ENCODE data around the gene EDAR. TPM values are rescaled to one million over a fixed set of nuclear protein-coding genes. Genes with fewer than 3 reads are reported as not detected.

Gene EDAR
- total and polyA plus RNA-seq, 2 of the 4 experiments (the other 2 are of a cell fraction) = not detected

- no peak for TF ChIP-seq NFE2L2 (IDR thresholded peaks at IDR 0.05; ENCODE audit: low read depth, low read length)
Observed at GRCh38 chr2:108926561-108927380, 62.2 kb downstream of the EDAR start (continued).

GRCh38 chr2:108925735-108926134 is 63.3 kb downstream of the EDAR start:
- Histone ChIP-seq H3K36me3 (ENCODE audit: control insufficient read depth, insufficient read depth, low read length) (no peaks in the 10 kb centered on the region), H3K4ac (ENCODE audit: low read depth, low read length) (no peak overlapping the region), H4K20me1 (ENCODE audit: insufficient read depth, low read length) (peaks cover 6% of the 10 kb centered on the region; the same call in 1 of the 2 replicates), H4K8ac (ENCODE audit: low read depth in 2 of 2, low read length in 2 of 2) (no peak overlapping the region), H2AK9ac (replicated peaks; ENCODE audit: low read depth, low read length, poor library complexity) (no peak overlapping the region), H3K9me3 (ENCODE audit: control insufficient read depth, insufficient read depth, low read length) (no peaks in the 10 kb centered on the region), H3K4me2 (ENCODE audit: low read depth, low read length) (no peak overlapping the region), H3K23ac (ENCODE audit: low read depth, low read length) (no peak overlapping the region), H2BK5ac (ENCODE audit: low read depth, low read length, poor library complexity, severe bottlenecking) (no peak overlapping the region), H3K4me3 (ENCODE audit: insufficient read depth, low read depth, low read length) (no peak overlapping the region), H3K27ac (ENCODE audit: insufficient read depth, low read length) (no peak overlapping the region), H3K56ac (ENCODE audit: extremely low read depth, insufficient read depth, low read length) (no peak overlapping the region), H3K27me3 (ENCODE audit: control insufficient read depth, insufficient read depth, low read length) (peaks cover 82% of the 10 kb centered on the region), H4K91ac (ENCODE audit: insufficient read depth, low read depth, low read length) (no peak overlapping the region), H2BK120ac (ENCODE audit: low read depth, low read length) (no peak overlapping the region), H2BK20ac (ENCODE audit: low read depth, low read length) (no peak overlapping the region), H2AK5ac (ENCODE audit: low read depth, low read length) (no peak overlapping the region), H3K14ac (replicated peaks; ENCODE audit: low read depth, low read length) (no peak overlapping the region), H3K4me1 (ENCODE audit: control insufficient read depth, insufficient read depth, low read length) (no peaks in the 10 kb centered on the region), H3K9me1 (ENCODE audit: insufficient read depth, low read length) (0 out of 2 replicates have a peak, but pooled peaks cover 3% of the 10 kb centered on the region), H2AFZ (replicated peaks; ENCODE audit: low read length, poor library complexity) (no peak overlapping the region), H3K9ac (ENCODE audit: low read depth, low read length) (no peak overlapping the region), H3K79me1 (ENCODE audit: low read depth in 1 of 2, low read length in 2 of 2) (no peaks in the 10 kb centered on the region), H2BK15ac (ENCODE audit: low read depth, low read length) (no peak overlapping the region), H4K5ac (ENCODE audit: low read depth, low read length) (no peak overlapping the region), H3K18ac (ENCODE audit: low read depth, low read length) (no peak overlapping the region)
- TF ChIP-seq USF2 (IDR thresholded peaks at IDR 0.05; ENCODE audit: low read depth, low read length) = no peak
- TF ChIP-seq BHLHE40 (IDR thresholded peaks at IDR 0.05; ENCODE audit: low read depth, low read length) = no peak
- no peak for TF ChIP-seq RFX5 (IDR thresholded peaks at IDR 0.05; ENCODE audit: low read depth, low read length)
- TF ChIP-seq FOS (IDR thresholded peaks at IDR 0.05; ENCODE audit: low read depth, low read length) = no peak
- TF ChIP-seq SMC3 (IDR thresholded peaks at IDR 0.05; ENCODE audit: low read depth, low read length) = no peak
- TF ChIP-seq CEBPB (IDR thresholded peaks at IDR 0.05; ENCODE audit: low read depth, low read length) = no peak
- TF ChIP-seq MAZ (IDR thresholded peaks at IDR 0.05; ENCODE audit: borderline replicate concordance, low read depth, low read length) = no peak
- TF ChIP-seq MXI1 (IDR thresholded peaks at IDR 0.05; ENCODE audit: borderline replicate concordance, low read depth, low read length) = no peak
- TF ChIP-seq NFE2L2 (IDR thresholded peaks at IDR 0.05; ENCODE audit: low read depth, low read length) = no peak
- DNase-seq = no peak
- intact Hi-C loops (cut with micrococcal nuclease) = loop anchor here (10.0 kb wide), 1 partner anchor 59 kb away; the partner anchor contains the start of gene EDAR
- WGBS, 2 experiments (ENCODE audit: extremely low coverage in 2 of 2, insufficient read length in 1 of 2) = 65% methylated on average over 3 of the region's 8 CpGs; no CpG with 5 or more reads in 1 of the 2 experiments
- CTCF ChIA-PET = no interaction called here
- POLR2A ChIA-PET (ENCODE audit: unreplicated experiment) = no interaction called here
- no peak for ATAC-seq (ENCODE audit: low read depth)
- in situ Hi-C loops (cut with MboI; ENCODE audit: low sequenced_read_pairs) = no loop called here
- BruUV-seq (replicated peaks) = no TSS peak
- dilution Hi-C loops (cut with HindIII; ENCODE audit: low sequenced_read_pairs, unreplicated experiment) = no loop called here

Data from IMR-90 (cell line).